ENCODE results near the gene SOX5. TPM values are rescaled to one million over a fixed set of nuclear protein-coding genes. Genes with fewer than 3 reads are reported as not detected.

The SOX5 gene
- polyA plus RNA-seq, 1 experiment = 0.13 TPM

DNA sequence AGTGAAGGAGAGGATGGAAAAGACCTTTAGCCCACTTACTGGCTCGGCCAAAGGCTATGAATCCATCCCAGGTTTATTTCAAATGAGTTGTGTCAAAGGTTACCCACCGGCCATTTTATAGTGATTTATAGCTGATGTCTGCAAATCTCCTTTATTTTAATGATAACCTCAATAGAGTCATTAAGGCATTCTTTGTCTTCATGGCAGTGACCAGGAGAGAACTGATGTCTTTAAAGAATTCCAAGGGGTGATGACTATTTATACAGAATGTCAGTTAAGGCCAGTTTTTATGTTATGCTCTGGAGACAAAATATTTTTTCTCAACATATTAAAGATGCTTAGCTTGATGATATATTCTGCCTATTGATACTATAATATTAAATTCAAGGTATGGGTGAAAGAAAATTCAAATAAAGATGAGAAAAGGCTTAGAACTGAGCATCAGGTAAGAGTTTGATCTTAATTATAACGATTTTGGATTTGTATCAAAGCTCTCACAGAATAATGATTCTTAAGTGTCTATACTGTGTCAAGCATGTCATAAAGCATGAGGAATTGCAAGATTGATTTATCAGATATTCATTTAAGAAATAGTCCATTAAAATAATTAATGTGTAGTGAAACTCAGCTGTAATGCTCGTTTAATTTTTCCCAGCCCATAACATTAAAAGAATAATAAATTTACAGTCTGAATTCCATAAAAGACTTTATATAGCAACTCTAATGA lies 361.5 kb downstream of the SOX5 start:
- Histone ChIP-seq H3K27me3 (ENCODE audit: control insufficient read depth, insufficient read depth, low read length) (no peaks in the 10 kb centered on the region), H3K36me3 (ENCODE audit: control insufficient read depth, insufficient read depth, low read length) (no peaks in the 10 kb centered on the region), H3K4me3 (ENCODE audit: low read depth, low read length) (no peak overlapping the region)
- no peak for DNase-seq (ENCODE audit: low read depth)
- TF ChIP-seq, protein P1, sequence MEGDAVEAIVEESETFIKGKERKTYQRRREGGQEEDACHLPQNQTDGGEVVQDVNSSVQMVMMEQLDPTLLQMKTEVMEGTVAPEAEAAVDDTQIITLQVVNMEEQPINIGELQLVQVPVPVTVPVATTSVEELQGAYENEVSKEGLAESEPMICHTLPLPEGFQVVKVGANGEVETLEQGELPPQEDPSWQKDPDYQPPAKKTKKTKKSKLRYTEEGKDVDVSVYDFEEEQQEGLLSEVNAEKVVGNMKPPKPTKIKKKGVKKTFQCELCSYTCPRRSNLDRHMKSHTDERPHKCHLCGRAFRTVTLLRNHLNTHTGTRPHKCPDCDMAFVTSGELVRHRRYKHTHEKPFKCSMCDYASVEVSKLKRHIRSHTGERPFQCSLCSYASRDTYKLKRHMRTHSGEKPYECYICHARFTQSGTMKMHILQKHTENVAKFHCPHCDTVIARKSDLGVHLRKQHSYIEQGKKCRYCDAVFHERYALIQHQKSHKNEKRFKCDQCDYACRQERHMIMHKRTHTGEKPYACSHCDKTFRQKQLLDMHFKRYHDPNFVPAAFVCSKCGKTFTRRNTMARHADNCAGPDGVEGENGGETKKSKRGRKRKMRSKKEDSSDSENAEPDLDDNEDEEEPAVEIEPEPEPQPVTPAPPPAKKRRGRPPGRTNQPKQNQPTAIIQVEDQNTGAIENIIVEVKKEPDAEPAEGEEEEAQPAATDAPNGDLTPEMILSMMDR (IDR thresholded peaks at IDR 0.05; ENCODE audit: insufficient read depth, low read depth, low read length) = no peak
- CTCF ChIA-PET = no interaction called here
- POLR2A ChIA-PET = no interaction called here

DNA sequence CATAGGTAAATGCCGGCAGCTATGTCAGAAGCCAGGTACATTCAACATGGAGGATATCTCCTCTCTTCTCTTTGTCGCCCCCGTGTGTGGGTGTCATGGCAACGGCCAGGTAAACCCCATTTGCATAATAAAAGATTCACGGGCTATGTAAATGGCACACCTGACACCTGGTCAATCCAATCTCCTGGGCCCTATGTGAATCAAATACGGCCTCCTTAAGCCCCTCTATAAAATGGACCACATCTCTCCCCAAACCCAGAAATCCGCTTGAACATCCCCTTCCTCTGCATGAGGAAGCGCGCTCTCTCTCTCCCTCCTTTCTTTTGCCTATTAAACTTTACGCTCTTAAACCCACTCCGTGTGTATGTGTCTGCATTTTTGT lies 363.7 kb downstream of the SOX5 start:
- POLR2A ChIA-PET = no interaction called here
- CTCF ChIA-PET = no interaction called here
- DNase-seq (ENCODE audit: low read depth) = no peak
- TF ChIP-seq, protein P1 (IDR thresholded peaks at IDR 0.05; ENCODE audit: insufficient read depth, low read depth, low read length) = no peak
- no peak overlapping the region for H3K4me3 ChIP-seq (ENCODE audit: low read depth, low read length)
- no peaks in the 10 kb centered on the region for H3K36me3 ChIP-seq (ENCODE audit: control insufficient read depth, insufficient read depth, low read length)
- no peaks in the 10 kb centered on the region for H3K27me3 ChIP-seq (ENCODE audit: control insufficient read depth, insufficient read depth, low read length)

DNA sequence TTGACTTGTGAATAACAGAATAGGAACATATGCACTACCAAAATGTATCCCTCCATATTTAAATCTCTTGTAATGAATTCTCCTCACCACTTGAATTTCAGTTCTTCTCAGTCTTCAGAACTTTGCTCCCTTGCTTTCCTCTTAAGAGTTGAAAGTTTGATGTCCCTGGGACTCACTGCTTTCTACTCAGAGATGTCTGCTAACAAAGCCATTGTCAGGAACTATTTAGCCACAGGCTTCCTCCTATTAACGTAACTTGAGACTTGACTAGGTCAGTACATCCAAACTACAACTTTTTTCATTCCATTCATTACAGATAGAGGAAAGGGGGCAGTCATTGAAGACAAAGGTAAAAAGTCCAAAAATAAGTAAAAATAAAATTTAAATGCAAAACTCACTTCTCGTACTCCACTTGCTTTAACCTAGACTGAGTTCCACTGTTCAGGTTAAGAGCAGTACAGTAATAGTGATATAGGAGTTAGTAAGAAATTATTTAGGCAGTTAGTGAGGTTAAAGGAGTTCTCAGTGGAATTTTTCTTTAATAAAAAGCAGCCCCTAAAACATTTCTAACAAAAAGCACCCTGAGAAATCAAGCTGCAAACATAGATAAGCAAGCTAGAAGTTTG lies 364.2 kb downstream of the SOX5 start:
- TF ChIP-seq, protein P1 (IDR thresholded peaks at IDR 0.05; ENCODE audit: insufficient read depth, low read depth, low read length) = no peak
- ChIA-PET POLR2A (no interaction called here), CTCF (no interaction called here)
- DNase-seq (ENCODE audit: low read depth) = no peak
- no peak overlapping the region for H3K4me3 ChIP-seq (ENCODE audit: low read depth, low read length)
- H3K27me3 ChIP-seq (ENCODE audit: control insufficient read depth, insufficient read depth, low read length) = no peaks in the 10 kb centered on the region
- H3K36me3 ChIP-seq (ENCODE audit: control insufficient read depth, insufficient read depth, low read length) = no peaks in the 10 kb centered on the region

DNA sequence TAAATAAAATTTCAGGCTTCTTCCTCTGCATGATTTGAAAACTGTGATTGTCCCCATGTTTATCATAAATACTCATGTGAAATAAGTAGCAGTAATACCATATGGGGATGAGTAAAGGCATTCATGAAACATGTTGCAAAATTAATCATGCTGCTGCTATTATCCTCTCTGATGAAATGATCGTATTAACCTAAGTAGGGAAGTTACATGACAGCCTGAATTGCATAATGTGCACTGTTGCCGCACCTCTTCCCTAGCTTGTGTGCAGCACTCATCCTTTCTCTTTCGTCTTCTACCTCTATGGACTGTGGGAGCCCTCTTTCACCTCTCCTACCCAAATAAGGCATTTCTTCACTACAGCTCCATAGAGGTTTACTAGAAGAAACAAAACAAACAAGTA lies 367.6 kb downstream of the SOX5 start:
- TF ChIP-seq, protein P1 (IDR thresholded peaks at IDR 0.05; ENCODE audit: insufficient read depth, low read depth, low read length) = no peak
- H3K4me3 ChIP-seq (ENCODE audit: low read depth, low read length) = no peak overlapping the region
- no peak for DNase-seq (ENCODE audit: low read depth)
- CTCF ChIA-PET = no interaction called here
- POLR2A ChIA-PET = no interaction called here
- H3K27me3 ChIP-seq (ENCODE audit: control insufficient read depth, insufficient read depth, low read length) = no peaks in the 10 kb centered on the region
- no peaks in the 10 kb centered on the region for H3K36me3 ChIP-seq (ENCODE audit: control insufficient read depth, insufficient read depth, low read length)

DNA sequence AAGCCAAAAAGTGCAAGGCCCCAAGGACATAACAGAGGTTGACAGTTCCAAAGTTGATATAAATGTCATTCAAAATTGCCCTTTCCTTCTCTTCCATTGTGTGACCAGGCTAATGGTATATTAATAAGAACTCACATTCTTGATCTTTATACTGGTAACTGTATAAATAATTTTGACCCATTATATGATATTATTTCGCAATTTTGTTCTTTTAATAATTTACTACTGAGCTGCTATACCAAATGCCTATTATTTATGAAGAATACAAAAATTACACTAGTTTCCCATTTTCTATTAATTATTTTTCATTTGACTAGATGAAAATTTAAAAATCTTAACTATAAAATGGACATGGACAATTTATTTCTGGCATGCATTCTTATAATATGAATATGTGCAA lies 370.2 kb downstream of the SOX5 start:
- CTCF ChIA-PET = no interaction called here
- POLR2A ChIA-PET = no interaction called here
- TF ChIP-seq, protein P1 (IDR thresholded peaks at IDR 0.05; ENCODE audit: insufficient read depth, low read depth, low read length) = no peak

More for the DNA sequence above, 370.2 kb downstream of the SOX5 start:
- H3K27me3 ChIP-seq (ENCODE audit: control insufficient read depth, insufficient read depth, low read length) = no peaks in the 10 kb centered on the region
- no peaks in the 10 kb centered on the region for H3K36me3 ChIP-seq (ENCODE audit: control insufficient read depth, insufficient read depth, low read length)
- DNase-seq (ENCODE audit: low read depth) = no peak
- H3K4me3 ChIP-seq (ENCODE audit: low read depth, low read length) = no peak overlapping the region

Measured in BJ (cell line).